GM13977 (cell line): ENCODE measurements around the gene RCAN2.

Experiments used
- DNase-seq: peaks from one replicate; pipeline ENCODE4 v3.0.0; 2012; ENCODE audit warnings: low spot score
- CTCF ChIP-seq: IDR thresholded peaks from 2 replicates; pipeline ENCODE4 v1.5.1; 2012; ENCODE audit warnings: mild to moderate bottlenecking, control low read depth; ENCODE audit not compliant: insufficient read depth; ENCODE audit errors: extremely low read depth, missing control alignments
- in situ Hi-C: fragments of 300-500 bp; cut with MboI; formaldehyde crosslinking; loops from one replicate; pipeline ENCODE4 v1.12.0; 2022; ENCODE audit warnings: low sequenced_read_pairs, low pct_unique_long_range_greater_than_20kb, mixed read lengths, inconsistent platforms; ENCODE audit not compliant: unreplicated experiment

Gene RCAN2

GRCh38 chr6:46456297-46456696, 35.0 kb downstream of the RCAN2 start:
- DNase-seq = no peak
- in situ Hi-C loops = no loop called here
- no peak for TF ChIP-seq CTCF

GRCh38 chr6:46454691-46455090, 36.6 kb downstream of the RCAN2 start:
- DNase-seq = no peak
- in situ Hi-C loops = no loop called here
- TF ChIP-seq CTCF = no peak

- in situ Hi-C loops = no loop called here
- DNase-seq = no peak
- no peak for TF ChIP-seq CTCF
These were observed 37.4 kb downstream of the RCAN2 start for GRCh38 chr6:46453741-46454316.

GRCh38 chr6:46453216-46453615, 38.0 kb downstream of the RCAN2 start:
- in situ Hi-C loops = no loop called here
- no peak for DNase-seq

GRCh38 chr6:46452312-46452917, 38.8 kb downstream of the RCAN2 start:
- TF ChIP-seq CTCF = no peak
- in situ Hi-C loops = no loop called here
- DNase-seq = no peak

More at GRCh38 chr6:46453216-46453615, 38.0 kb downstream of the RCAN2 start:
- no peak for TF ChIP-seq CTCF

- in situ Hi-C loops = no loop called here
These were observed 39.9 kb downstream of the RCAN2 start for GRCh38 chr6:46451343-46451742.

More at GRCh38 chr6:46451343-46451742, 39.9 kb downstream of the RCAN2 start:
- DNase-seq = no peak
- no peak for TF ChIP-seq CTCF
